Lower leg skin (tissue), 4 donors: Measurements from ENCODE around the gene AGPAT4. TPM values are rescaled to one million over a fixed set of nuclear protein-coding genes. Genes with fewer than 3 reads are reported as not detected.
A peak's percentile ranks its signal among the peaks of the same experiment; 100 is the strongest.

Experiments used
- DNase-seq, 2 donors: peaks; one replicate each; pipeline ENCODE4 v3.0.0-alpha.2; 2019; ENCODE audit warnings: low spot score in 2 of 2
- H3K4me3 ChIP-seq: fragments of 200-600 bp; sonication (generic); 2 replicates; pipeline ENCODE4 v1.5.1; 2017; ENCODE audit warnings: mild to moderate bottlenecking, low read depth; ENCODE audit not compliant: poor library complexity, severe bottlenecking
- POLR2A ChIP-seq, 2 donors: fragments of 450-650 bp; IDR thresholded peaks; one replicate each; pipeline ENCODE4 v1.6.1; 2016 to 2017; ENCODE audit warnings: antibody characterized with exemption in 2 of 2, mild to moderate bottlenecking in 1 of 2, moderate library complexity in 1 of 2
- WGBS, 2 donors: methylation state at CpG; one replicate each; pipeline ENCODE4 v1.1.5; 2018; 5-methylcytosine and 5-hydroxymethylcytosine counted together
- intact Hi-C: fragments of 100-400 bp; cut with DNase I; formaldehyde crosslinking; loops from one replicate; pipeline ENCODE4 v1.15.0; 2023; ENCODE audit warnings: low total_unique reads
- total RNA-seq, 4 donors: library from RNA; depleted of rRNA; stranded (reverse); fragments of >200 nt; gene quantifications; one replicate each; pipeline ENCODE4 v1.1.0, GENCODE V29; 2016
- TF ChIP-seq, protein P1 (sequence below), 3 donors: fragments of 450-650 bp; IDR thresholded peaks; one replicate each; pipeline ENCODE4 v1.5.1; 2016; ENCODE audit warnings: antibody characterized with exemption in 3 of 3, mild to moderate bottlenecking in 3 of 3, moderate library complexity in 2 of 3

AGPAT4 gene
- total RNA-seq, 4 donors from 2014 or later, result 0.44 to 2.0 (median 1.2) TPM

DNA sequence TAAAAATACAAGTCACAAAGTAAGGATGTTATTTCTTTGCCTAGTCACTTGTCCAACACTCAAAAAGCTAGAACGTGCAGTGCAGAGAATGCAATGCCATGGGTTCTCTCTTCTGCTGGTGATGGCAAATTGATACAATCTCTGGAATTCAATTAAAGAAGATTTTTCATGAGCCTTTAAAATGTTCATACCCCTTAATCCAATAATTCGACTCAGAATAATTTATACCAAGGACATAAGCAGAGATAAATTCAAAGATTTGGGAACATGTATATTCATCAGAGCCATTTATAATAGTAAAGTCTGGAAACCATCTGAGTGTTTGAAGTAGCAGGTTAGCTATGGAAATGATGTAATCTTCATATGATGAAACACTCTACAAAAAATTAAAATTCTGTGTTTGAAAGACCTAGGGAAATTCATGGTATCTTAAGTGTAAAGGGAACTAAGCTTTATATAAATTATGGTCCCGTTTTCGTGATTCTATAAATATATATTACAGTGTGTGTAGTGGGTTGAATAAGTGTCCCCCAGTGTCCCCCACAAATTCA, 2.8 kb upstream of the AGPAT4 start:
- no peak for TF ChIP-seq POLR2A (IDR thresholded peaks at IDR 0.05)
- TF ChIP-seq, protein P1, sequence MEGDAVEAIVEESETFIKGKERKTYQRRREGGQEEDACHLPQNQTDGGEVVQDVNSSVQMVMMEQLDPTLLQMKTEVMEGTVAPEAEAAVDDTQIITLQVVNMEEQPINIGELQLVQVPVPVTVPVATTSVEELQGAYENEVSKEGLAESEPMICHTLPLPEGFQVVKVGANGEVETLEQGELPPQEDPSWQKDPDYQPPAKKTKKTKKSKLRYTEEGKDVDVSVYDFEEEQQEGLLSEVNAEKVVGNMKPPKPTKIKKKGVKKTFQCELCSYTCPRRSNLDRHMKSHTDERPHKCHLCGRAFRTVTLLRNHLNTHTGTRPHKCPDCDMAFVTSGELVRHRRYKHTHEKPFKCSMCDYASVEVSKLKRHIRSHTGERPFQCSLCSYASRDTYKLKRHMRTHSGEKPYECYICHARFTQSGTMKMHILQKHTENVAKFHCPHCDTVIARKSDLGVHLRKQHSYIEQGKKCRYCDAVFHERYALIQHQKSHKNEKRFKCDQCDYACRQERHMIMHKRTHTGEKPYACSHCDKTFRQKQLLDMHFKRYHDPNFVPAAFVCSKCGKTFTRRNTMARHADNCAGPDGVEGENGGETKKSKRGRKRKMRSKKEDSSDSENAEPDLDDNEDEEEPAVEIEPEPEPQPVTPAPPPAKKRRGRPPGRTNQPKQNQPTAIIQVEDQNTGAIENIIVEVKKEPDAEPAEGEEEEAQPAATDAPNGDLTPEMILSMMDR (IDR thresholded peaks at IDR 0.05), result no peak
- DNase-seq, result no peak
- intact Hi-C loops, result no loop called here
- 83 to 84% methylated on average over 4 of the region's 4 CpGs for WGBS, 2 donors
- H3K4me3 ChIP-seq, result no peak overlapping the region

DNA sequence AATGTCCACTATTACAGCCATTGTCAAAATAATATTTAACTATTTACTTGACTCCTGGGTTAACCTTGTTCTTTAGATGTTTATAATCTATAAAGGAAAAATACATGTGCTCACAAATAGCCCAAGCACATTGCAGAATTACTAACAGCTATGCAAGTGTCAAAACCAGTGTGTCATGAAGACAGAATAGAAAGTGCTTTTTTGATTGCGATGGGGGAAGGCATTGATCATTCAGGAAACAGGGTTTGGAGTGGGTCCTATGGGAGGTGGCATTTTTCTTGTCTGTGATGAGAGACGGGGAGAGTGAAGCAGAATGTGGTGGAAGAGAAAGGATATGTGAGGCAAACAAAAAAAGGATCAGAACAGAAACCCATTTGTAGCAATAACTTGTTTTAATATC, 1.0 kb upstream of the AGPAT4 start:
- DNase-seq, result no peak
- 63 to 64% methylated on average over 2 of the region's 2 CpGs for WGBS, 2 donors
- intact Hi-C loops, result no loop called here
- no peak for TF ChIP-seq POLR2A (IDR thresholded peaks at IDR 0.05)
- TF ChIP-seq, protein P1 (IDR thresholded peaks at IDR 0.05), result no peak
- no peak overlapping the region for H3K4me3 ChIP-seq

DNA sequence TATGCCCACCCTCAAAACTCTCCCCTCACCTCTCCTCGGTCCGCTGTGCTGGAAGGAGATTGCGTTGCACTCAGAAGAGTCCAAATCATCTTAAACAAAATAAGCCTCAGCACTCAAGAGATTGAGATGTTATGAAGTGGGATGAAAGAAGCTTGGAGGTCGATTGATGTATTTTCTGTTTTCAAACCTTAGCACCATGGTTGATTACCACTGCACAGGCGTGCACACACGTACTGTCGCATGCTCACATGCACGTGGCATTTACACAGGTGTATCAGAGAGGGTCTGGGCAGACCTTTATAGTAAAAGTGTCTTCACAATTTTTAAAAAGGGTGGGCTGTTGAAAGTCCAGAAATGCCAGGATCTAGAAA, 612 bp upstream of the AGPAT4 start:
- DNase-seq, result no peak
- 5% methylated on average over 8 of the region's 8 CpGs for WGBS, 2 donors
- intact Hi-C loops, result no loop called here
- TF ChIP-seq POLR2A (IDR thresholded peaks at IDR 0.05), result no peak
- TF ChIP-seq, protein P1 (IDR thresholded peaks at IDR 0.05), result no peak
- H3K4me3 ChIP-seq, result peak overlapping the region; percentile 2

GRCh38 chr6:161273274-161273751, 548 bp downstream of the AGPAT4 start:
- TF ChIP-seq, protein P1 (IDR thresholded peaks at IDR 0.05), result no peak
- TF ChIP-seq POLR2A (IDR thresholded peaks at IDR 0.05), result no peak
- H3K4me3 ChIP-seq, result no peak overlapping the region
- 0 to 1% methylated on average over 9 to 11 of the region's 11 CpGs for WGBS, 2 donors
- intact Hi-C loops, result no loop called here
- no peak for DNase-seq

- intact Hi-C loops, result no loop called here
- 46 to 50% methylated on average over 11 of the region's 11 CpGs for WGBS, 2 donors
- TF ChIP-seq, protein P1 (IDR thresholded peaks at IDR 0.05), result no peak
- TF ChIP-seq POLR2A (IDR thresholded peaks at IDR 0.05), result no peak
- no peak overlapping the region for H3K4me3 ChIP-seq
- DNase-seq, result no peak
Observed at GRCh38 chr6:161272635-161273273, 1.1 kb downstream of the AGPAT4 start.
